H9 (cell line): ENCODE results near the gene NEUROD6. TPM values are rescaled to one million over a fixed set of nuclear protein-coding genes. Genes with fewer than 3 reads are reported as not detected.

ENCODE experiments used
- DNase-seq: peaks from one replicate; pipeline ENCODE4 v3.0.0-alpha.2; 2017
- H2AFZ ChIP-seq: one replicate; pipeline ENCODE4 v1.6.1; 2013; ENCODE audit warnings: mild to moderate bottlenecking, low read length, control low read depth, moderate library complexity
- H2AK5ac ChIP-seq: 2 replicates; pipeline ENCODE4 v1.6.1; 2013; ENCODE audit warnings: low read length, control low read depth, mixed read lengths; ENCODE audit not compliant: insufficient read length
- H2BK120ac ChIP-seq: one replicate; pipeline ENCODE4 v1.6.1; 2013; ENCODE audit warnings: low read depth, mild to moderate bottlenecking, low read length, control low read depth, inconsistent platforms; ENCODE audit not compliant: poor library complexity, severe bottlenecking
- H2BK12ac ChIP-seq: 2 replicates; pipeline ENCODE4 v1.6.1; 2013; ENCODE audit warnings: low read length, control low read depth, mixed read lengths, low read depth; ENCODE audit not compliant: insufficient read length
- H2BK15ac ChIP-seq: 2 replicates; pipeline ENCODE4 v1.6.1; 2013; ENCODE audit warnings: low read depth, low read length, control low read depth
- H2BK20ac ChIP-seq: one replicate; pipeline ENCODE4 v1.6.1; 2013; ENCODE audit warnings: low read depth, mild to moderate bottlenecking, low read length, control low read depth, inconsistent platforms; ENCODE audit not compliant: poor library complexity, severe bottlenecking
- H2BK5ac ChIP-seq: 2 replicates; pipeline ENCODE4 v1.6.1; 2013; ENCODE audit warnings: low read length, control low read depth, mixed read lengths; ENCODE audit not compliant: insufficient read length
- H3K14ac ChIP-seq: 2 replicates; pipeline ENCODE4 v1.6.1; 2013; ENCODE audit warnings: low read length, control low read depth; ENCODE audit not compliant: insufficient read depth
- H3K18ac ChIP-seq: 2 replicates; pipeline ENCODE4 v1.6.1; 2013; ENCODE audit warnings: low read depth, mild to moderate bottlenecking, mixed read lengths, low read length, control low read depth; ENCODE audit not compliant: insufficient read length
- H3K23ac ChIP-seq: 2 replicates; pipeline ENCODE4 v1.6.1; 2013; ENCODE audit warnings: low read length, control low read depth, mixed read lengths, low read depth; ENCODE audit not compliant: insufficient read length
- H3K23me2 ChIP-seq: 2 replicates; pipeline ENCODE4 v1.6.1; 2013; ENCODE audit warnings: low read depth, mild to moderate bottlenecking, mixed read lengths, low read length, control low read depth; ENCODE audit not compliant: insufficient read length, poor library complexity, severe bottlenecking
- H3K27ac ChIP-seq: 2 replicates; pipeline ENCODE4 v1.5.1; 2013; ENCODE audit warnings: low read length, control low read depth, mixed read lengths, low read depth; ENCODE audit not compliant: insufficient read length
- H3K27me3 ChIP-seq: 2 replicates; pipeline ENCODE4 v1.6.1; 2013; ENCODE audit warnings: low read length, control low read depth, inconsistent platforms; ENCODE audit not compliant: insufficient read depth
- H3K4ac ChIP-seq: 2 replicates; pipeline ENCODE4 v1.6.1; 2013; ENCODE audit warnings: low read depth, mild to moderate bottlenecking, control low read depth, inconsistent platforms, low read length, moderate library complexity
- H3K4me1 ChIP-seq: 2 replicates; pipeline ENCODE4 v1.6.1; 2013; ENCODE audit warnings: low read length, control low read depth, inconsistent platforms; ENCODE audit not compliant: insufficient read depth
- H3K4me2 ChIP-seq: 2 replicates; pipeline ENCODE4 v1.6.1; 2013; ENCODE audit warnings: low read length, control low read depth, mixed read lengths; ENCODE audit not compliant: insufficient read length, insufficient read depth
- H3K56ac ChIP-seq: 2 replicates; pipeline ENCODE4 v1.6.1; 2013; ENCODE audit warnings: low read depth, mild to moderate bottlenecking, mixed read lengths, low read length, control low read depth; ENCODE audit not compliant: insufficient read length
- H3K79me1 ChIP-seq: 2 replicates; pipeline ENCODE4 v1.6.1; 2013; ENCODE audit warnings: low read depth, mild to moderate bottlenecking, moderate library complexity, low read length, control low read depth, inconsistent platforms; ENCODE audit not compliant: insufficient read depth, poor library complexity, severe bottlenecking
- H3K79me2 ChIP-seq: 2 replicates; pipeline ENCODE4 v1.6.1; 2013; ENCODE audit warnings: low read length, control low read depth, inconsistent platforms; ENCODE audit not compliant: insufficient read depth
- H3K9ac ChIP-seq: 2 replicates; pipeline ENCODE4 v1.6.1; 2013; ENCODE audit warnings: low read length, control low read depth, mixed read lengths; ENCODE audit not compliant: insufficient read length; ENCODE audit errors: extremely low read depth
- H3K9me3 ChIP-seq: one replicate; pipeline ENCODE4 v1.6.1; 2013; ENCODE audit warnings: low read depth, low read length, inconsistent platforms; ENCODE audit not compliant: control insufficient read depth
- H3T11ph ChIP-seq: one replicate; pipeline ENCODE4 v1.6.1; 2013; ENCODE audit warnings: mild to moderate bottlenecking, low read length, control low read depth, inconsistent platforms
- H4K20me1 ChIP-seq: one replicate; pipeline ENCODE4 v1.6.1; 2013; ENCODE audit not compliant: control insufficient read depth, insufficient read length, insufficient read depth
- H4K5ac ChIP-seq: 2 replicates; pipeline ENCODE4 v1.6.1; 2013; ENCODE audit warnings: low read depth, mild to moderate bottlenecking, mixed read lengths, low read length, control low read depth; ENCODE audit not compliant: insufficient read length
- H4K8ac ChIP-seq: replicated peaks from 2 replicates; pipeline ENCODE4 v1.6.1; 2013; ENCODE audit warnings: low read length, control low read depth, mixed read lengths, low read depth; ENCODE audit not compliant: insufficient read length
- H4K91ac ChIP-seq: 2 replicates; pipeline ENCODE4 v1.6.1; 2013; ENCODE audit warnings: low read depth, mild to moderate bottlenecking, moderate library complexity, mixed read lengths, low read length, control low read depth; ENCODE audit not compliant: insufficient read length
- H3K27ac Mint-ChIP-seq, 3 experiments: 2 replicates in 2 of 3; 3 replicates in 1 of 3; pipeline ENCODE4 v1.8.0; 2020 to 2021; ENCODE audit warnings: mixed read lengths in 3 of 3, mild to moderate bottlenecking in 1 of 3, moderate library complexity in 1 of 3
- H3K27me3 Mint-ChIP-seq: 2 replicates; pipeline ENCODE4 v1.8.0; 2021; ENCODE audit warnings: low read depth, mild to moderate bottlenecking, moderate library complexity, mixed read lengths
- H3K36me3 Mint-ChIP-seq, 3 experiments: 2 replicates in 2 of 3; 3 replicates in 1 of 3; pipeline ENCODE4 v1.8.0; 2020 to 2021; ENCODE audit warnings: low read depth in 3 of 3, mixed read lengths in 3 of 3; ENCODE audit not compliant: insufficient read depth in 1 of 3
- H3K4me1 Mint-ChIP-seq, 2 experiments: 2 replicates each; pipeline ENCODE4 v1.8.0; 2020; ENCODE audit warnings: mixed read lengths in 2 of 2
- H3K4me3 Mint-ChIP-seq, 2 experiments: 2 replicates in 1 of 2; 3 replicates in 1 of 2; pipeline ENCODE4 v1.8.0; 2020 to 2021; ENCODE audit warnings: mild to moderate bottlenecking in 2 of 2, mixed read lengths in 2 of 2, moderate library complexity in 1 of 2
- H3K9me3 Mint-ChIP-seq, 2 experiments: 2 replicates in 1 of 2; 3 replicates in 1 of 2; pipeline ENCODE4 v1.8.0; 2020; ENCODE audit warnings: mild to moderate bottlenecking in 2 of 2, mixed read lengths in 2 of 2, moderate library complexity in 1 of 2
- WGBS: extraction: QIAGEN DNeasy Blood & Tissue Kit; methylation state at CpG from one replicate; pipeline ENCODE4 v1.1.7; 2013; ENCODE audit warnings: missing lambda C conversion rate, low lambda C conversion rate, mixed read lengths; ENCODE audit not compliant: insufficient read length; ENCODE audit errors: extremely low coverage; 5-methylcytosine and 5-hydroxymethylcytosine counted together
- total RNA-seq: library from RNA; stranded (reverse); gene quantifications from 2 replicates; pipeline ENCODE4 v1.2.1, GENCODE V29; 2021
- TF ChIP-seq, protein P1 (sequence below): fragments of 200-600 bp; sonication (generic); conservative IDR thresholded peaks from 3 replicates; pipeline ENCODE4 v1.8.0; 2021; ENCODE audit warnings: antibody characterized with exemption, mild to moderate bottlenecking

Gene NEUROD6
- total RNA-seq, 1 experiment from 2014 or later = not detected

DNA sequence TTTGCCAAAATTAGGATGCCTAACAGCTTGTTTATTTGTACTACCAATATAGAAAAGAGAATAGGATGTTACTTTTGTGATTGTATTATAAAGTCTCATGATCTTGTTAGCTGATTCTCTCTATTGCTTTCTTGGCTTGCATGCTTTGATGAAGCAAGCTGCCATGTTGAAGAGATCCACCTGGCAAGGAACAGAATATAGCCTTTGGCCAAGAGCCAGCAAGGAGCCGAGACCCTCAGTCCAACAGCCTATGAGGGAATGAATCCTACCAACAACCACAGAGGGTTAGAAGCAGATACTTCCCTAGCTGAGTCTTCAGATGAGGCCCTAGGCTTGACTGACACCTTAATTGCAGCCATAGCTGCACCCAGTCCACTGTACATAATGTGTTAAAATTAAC lies 41.2 kb downstream of the NEUROD6 start:
- Histone ChIP-seq H4K5ac (no peak overlapping the region), H4K20me1 (no peaks in the 10 kb centered on the region), H4K91ac (no peak overlapping the region), H3K27ac (no peak overlapping the region), H2BK15ac (no peak overlapping the region), H3K23ac (no peak overlapping the region), H2BK12ac (no peak overlapping the region), H3K4me1 (peaks cover 3% of the 10 kb centered on the region; the same call in 1 of the 2 replicates), H3K56ac (no peak overlapping the region), H3T11ph (no peak overlapping the region), H3K14ac (no peak overlapping the region), H3K9ac (no peak overlapping the region), H3K9me3 (no peaks in the 10 kb centered on the region), H2BK120ac (no peak overlapping the region), H2AFZ (no peak overlapping the region), H3K79me2 (no peaks in the 10 kb centered on the region), H2AK5ac (no peak overlapping the region), H3K79me1 (no peaks in the 10 kb centered on the region), H2BK5ac (no peak overlapping the region), H3K4ac (no peak overlapping the region), H3K23me2 (no peaks in the 10 kb centered on the region), H3K27me3 (no peaks in the 10 kb centered on the region), H3K18ac (no peak overlapping the region), H2BK20ac (no peak overlapping the region), H4K8ac (no peak overlapping the region), H3K4me2 (no peak overlapping the region)
- H3K4me3 Mint-ChIP-seq = no peak overlapping the region
- no peaks in the 10 kb centered on the region for H3K36me3 Mint-ChIP-seq
- TF ChIP-seq, protein P1, sequence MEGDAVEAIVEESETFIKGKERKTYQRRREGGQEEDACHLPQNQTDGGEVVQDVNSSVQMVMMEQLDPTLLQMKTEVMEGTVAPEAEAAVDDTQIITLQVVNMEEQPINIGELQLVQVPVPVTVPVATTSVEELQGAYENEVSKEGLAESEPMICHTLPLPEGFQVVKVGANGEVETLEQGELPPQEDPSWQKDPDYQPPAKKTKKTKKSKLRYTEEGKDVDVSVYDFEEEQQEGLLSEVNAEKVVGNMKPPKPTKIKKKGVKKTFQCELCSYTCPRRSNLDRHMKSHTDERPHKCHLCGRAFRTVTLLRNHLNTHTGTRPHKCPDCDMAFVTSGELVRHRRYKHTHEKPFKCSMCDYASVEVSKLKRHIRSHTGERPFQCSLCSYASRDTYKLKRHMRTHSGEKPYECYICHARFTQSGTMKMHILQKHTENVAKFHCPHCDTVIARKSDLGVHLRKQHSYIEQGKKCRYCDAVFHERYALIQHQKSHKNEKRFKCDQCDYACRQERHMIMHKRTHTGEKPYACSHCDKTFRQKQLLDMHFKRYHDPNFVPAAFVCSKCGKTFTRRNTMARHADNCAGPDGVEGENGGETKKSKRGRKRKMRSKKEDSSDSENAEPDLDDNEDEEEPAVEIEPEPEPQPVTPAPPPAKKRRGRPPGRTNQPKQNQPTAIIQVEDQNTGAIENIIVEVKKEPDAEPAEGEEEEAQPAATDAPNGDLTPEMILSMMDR = no peak
- H3K27me3 Mint-ChIP-seq = no peaks in the 10 kb centered on the region; the same call in 1 of the 2 replicates
- WGBS = no CpG with 5 or more reads among the region's 1 CpG
- no peak for DNase-seq
- H3K27ac Mint-ChIP-seq = no peak overlapping the region
- H3K9me3 Mint-ChIP-seq = no peaks in the 10 kb centered on the region
- H3K4me1 Mint-ChIP-seq = no peaks in the 10 kb centered on the region
